Naive thymus-derived CD4-positive, alpha-beta T cell (primary cell): ENCODE measurements around the gene GLTPD2. TPM values are rescaled to one million over a fixed set of nuclear protein-coding genes. Genes with fewer than 3 reads are reported as not detected.

Source experiments
- ATAC-seq: fragments of 150-1000 bp; cut with Tn5 transposase; 2 replicates; pipeline ENCODE4 v1.10.0; 2021; ENCODE audit warnings: mild to moderate bottlenecking, moderate library complexity
- CTCF ChIA-PET: fragments of 350-600 bp; sonication (Branson Sonifier 250); formaldehyde crosslinking; loops from one replicate; lab custom pipeline; 2021; ENCODE audit warnings: antibody characterized with exemption; lab: Charles Lee
- POLR2A ChIA-PET: fragments of 350-600 bp; sonication (Branson Sonifier 250); formaldehyde crosslinking; loops from one replicate; lab custom pipeline; 2021; ENCODE audit warnings: antibody characterized with exemption, inconsistent platforms; lab: Charles Lee
- DNase-seq, 9 donors: peaks; one replicate each; pipeline versions ENCODE4 v3.0.0 to v3.0.0-alpha.2; 2020 to 2022; ENCODE audit warnings: mixed read lengths in 1 of 9
- H3K27ac ChIP-seq: one replicate; pipeline ENCODE4 v1.7.0; 2013; ENCODE audit warnings: mild to moderate bottlenecking, low read depth, low read length, moderate library complexity
- H3K27me3 ChIP-seq, 2 donors: one replicate each; pipeline ENCODE4 v1.7.0; 2013; ENCODE audit warnings: low read length in 2 of 2, mild to moderate bottlenecking in 2 of 2, moderate library complexity in 2 of 2; ENCODE audit not compliant: control insufficient read depth in 2 of 2, insufficient read depth in 2 of 2
- H3K36me3 ChIP-seq, 3 experiments: 1 replicate in 2 of 3; 2 replicates in 1 of 3; pipeline ENCODE4 v1.7.0; 2013; ENCODE audit warnings: low read length in 3 of 3, mild to moderate bottlenecking in 3 of 3, moderate library complexity in 1 of 3; ENCODE audit not compliant: insufficient read depth in 3 of 3, control insufficient read depth in 2 of 3
- H3K4me1 ChIP-seq, 2 donors: one replicate each; pipeline ENCODE4 v1.7.0; 2013; ENCODE audit warnings: low read length in 2 of 2, mild to moderate bottlenecking in 2 of 2, moderate library complexity in 1 of 2; ENCODE audit not compliant: control insufficient read depth in 2 of 2, insufficient read depth in 2 of 2
- H3K4me3 ChIP-seq: 2 replicates; pipeline ENCODE4 v1.7.0; 2013; ENCODE audit warnings: mild to moderate bottlenecking, low read length
- H3K9me3 ChIP-seq, 3 experiments: 1 replicate in 2 of 3; 2 replicates in 1 of 3; pipeline ENCODE4 v1.7.0; 2013; ENCODE audit warnings: low read length in 3 of 3; ENCODE audit not compliant: control insufficient read depth in 2 of 3
- H3K27ac Mint-ChIP-seq, 9 donors: one replicate each; pipeline ENCODE4 v1.8.0; 2020 to 2022; ENCODE audit warnings: mixed read lengths in 9 of 9, mild to moderate bottlenecking in 8 of 9, moderate library complexity in 5 of 9, inconsistent platforms in 2 of 9
- H3K27me3 Mint-ChIP-seq, 5 donors: one replicate each; pipeline ENCODE4 v1.8.0; 2021 to 2022; ENCODE audit warnings: mixed read lengths in 5 of 5, mild to moderate bottlenecking in 1 of 5
- H3K36me3 Mint-ChIP-seq, 5 donors: one replicate each; pipeline ENCODE4 v1.8.0; 2020 to 2022; ENCODE audit warnings: mixed read lengths in 5 of 5, mild to moderate bottlenecking in 3 of 5, inconsistent platforms in 1 of 5
- H3K4me1 Mint-ChIP-seq, 7 donors: one replicate each; pipeline ENCODE4 v1.8.0; 2020 to 2022; ENCODE audit warnings: mixed read lengths in 7 of 7, mild to moderate bottlenecking in 3 of 7, inconsistent platforms in 1 of 7
- H3K4me3 Mint-ChIP-seq, 10 donors: one replicate each; pipeline ENCODE4 v1.8.0; 2020 to 2022; ENCODE audit warnings: mild to moderate bottlenecking in 10 of 10, mixed read lengths in 10 of 10, moderate library complexity in 6 of 10, inconsistent platforms in 2 of 10
- H3K9me3 Mint-ChIP-seq, 11 donors: one replicate each; pipeline ENCODE4 v1.8.0; 2020 to 2022; ENCODE audit warnings: mixed read lengths in 11 of 11, mild to moderate bottlenecking in 4 of 11, inconsistent platforms in 1 of 11, moderate library complexity in 1 of 11
- intact Hi-C, 2 donors: fragments of 100-400 bp; cut with micrococcal nuclease; formaldehyde crosslinking; loops; one replicate each; pipeline ENCODE4 v1.15.1; 2023
- polyA plus RNA-seq, 2 donors: library from polyadenylated mRNA; unstranded; fragments of 300-500 nt; fragmentation: Illumina TruSeq; gene quantifications; one replicate each; pipeline ENCODE4 v1.2.3, GENCODE V29; 2021
- total RNA-seq, 6 experiments: library from RNA in 5 of 6; stranded (reverse) in 5 of 6; gene quantifications; 1 replicate in 5 of 6; 2 replicates in 1 of 6; pipeline ENCODE4 v1.2.3 and lab custom pipeline; 2021 to 2026

Gene GLTPD2
- total and polyA plus RNA-seq, 7 experiments from 2014 or later = 0.39 TPM; not detected in 5

DNA sequence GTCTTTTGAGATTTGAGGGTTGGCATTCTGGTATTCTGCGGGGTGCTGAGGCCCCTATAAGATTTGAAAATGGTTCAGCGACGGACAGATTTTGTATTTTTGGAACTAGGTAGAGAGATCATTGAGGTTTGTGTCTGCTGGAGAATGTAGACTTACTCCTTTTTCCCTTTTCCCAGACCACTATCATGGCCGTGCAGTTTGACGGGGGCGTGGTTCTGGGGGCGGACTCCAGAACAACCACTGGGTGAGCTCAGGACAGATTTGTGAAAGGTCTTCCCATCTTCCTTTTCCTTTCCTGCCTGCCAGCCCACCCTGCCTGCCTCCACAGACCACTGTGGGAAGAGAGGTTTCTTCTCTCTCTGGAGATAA, 7.8 kb downstream of the GLTPD2 start:
- DNase-seq (peak in 1 of 9 donors; percentile 43), ATAC-seq (no peak)
- Histone ChIP-seq H3K9me3 (no peaks in the 10 kb centered on the region), H3K4me3 (peak overlapping the region; percentile 76), H3K27ac (peak overlapping the region; percentile 84), H3K4me1 (peaks cover 7% of the 10 kb centered on the region in 2 donors), H3K27me3 (no peaks in the 10 kb centered on the region), H3K36me3 (peaks cover 0 to 19% (median 0%) of the 10 kb centered on the region in 3 experiments)
- no peaks in the 10 kb centered on the region for H3K9me3 Mint-ChIP-seq
- peaks cover 0 to 15% (median 4%) of the 10 kb centered on the region in 5 donors for H3K36me3 Mint-ChIP-seq
- peaks cover 0 to 6% (median 0%) of the 10 kb centered on the region in 5 donors for H3K27me3 Mint-ChIP-seq
- H3K4me1 Mint-ChIP-seq = peaks cover 12 to 14% (median 13%) of the 10 kb centered on the region in 7 donors
- peak overlapping the region; percentile 96 to 100 (median 99) for H3K4me3 Mint-ChIP-seq
- intact Hi-C loops = loop anchor here (1.0 to 2.0 kb wide), 6 partner anchors 11 to 430 kb away; partner anchors contain the start of genes MED11 (in 2 of the 2), MINK1 (in 2 of the 2), PLD2 (in 2 of the 2) and ARRB2 (in 1 of the 2)
- CTCF ChIA-PET = interaction anchor here (0.6 kb wide), 1 partner anchor 87 kb away, joined by 3 read pairs; no protein-coding TSS in a partner anchor
- H3K27ac Mint-ChIP-seq = peak overlapping the region; percentile 90 to 99 (median 96)
- POLR2A ChIA-PET = interaction anchor here (0.9 to 2.7 kb wide), 9 partner anchors 10 to 171 kb away, joined by 3 to 16 read pairs (median 3); partner anchors contain the start of genes ARRB2, PLD2, RNF167 and SLC25A11

GRCh38 chr17:4800462-4801196, 11.9 kb downstream of the GLTPD2 start:
- H3K4me3 Mint-ChIP-seq = peak overlapping the region in 1 of 10 donors; percentile 23
- H3K9me3 Mint-ChIP-seq = no peaks in the 10 kb centered on the region
- peaks cover 0 to 2% (median 0%) of the 10 kb centered on the region in 5 donors for H3K27me3 Mint-ChIP-seq
- ChIA-PET POLR2A (interaction anchor here (1.0 kb wide), 1 partner anchor 10 kb away, joined by 3 read pairs; no protein-coding TSS in a partner anchor), CTCF (no interaction called here)
- no peak overlapping the region for H3K27ac ChIP-seq
- H3K4me1 Mint-ChIP-seq = peaks cover 11 to 14% (median 12%) of the 10 kb centered on the region in 7 donors
- H3K9me3 ChIP-seq = no peaks in the 10 kb centered on the region
- H3K36me3 Mint-ChIP-seq = peaks cover 0 to 15% (median 4%) of the 10 kb centered on the region in 5 donors
- H3K4me1 ChIP-seq = peaks cover 7% of the 10 kb centered on the region in 2 donors
- no peaks in the 10 kb centered on the region for H3K27me3 ChIP-seq
- H3K4me3 ChIP-seq = no peak overlapping the region
- ATAC-seq (no peak), DNase-seq (no peak)
- H3K36me3 ChIP-seq = peaks cover 0 to 19% (median 0%) of the 10 kb centered on the region in 3 experiments
- H3K27ac Mint-ChIP-seq = peak overlapping the region in 2 of 9 donors; percentile 25 to 34
- intact Hi-C loops = no loop called here

- intact Hi-C loops = no loop called here
- H3K27me3 ChIP-seq = no peaks in the 10 kb centered on the region
- Mint-ChIP-seq H3K9me3 (no peaks in the 10 kb centered on the region), H3K4me1 (peaks cover 0 to 10% (median 7%) of the 10 kb centered on the region in 7 donors), H3K4me3 (no peak within 1 kb of the TSS), H3K36me3 (peaks cover 0 to 13% (median 4%) of the 10 kb centered on the region in 5 donors), H3K27me3 (peaks cover 0 to 7% (median 0%) of the 10 kb centered on the region in 5 donors), H3K27ac (no peak within 1 kb of the TSS)
- H3K27ac ChIP-seq = no peak within 1 kb of the TSS
- DNase-seq (no peak), ATAC-seq (no peak)
- no peak within 1 kb of the TSS for H3K4me3 ChIP-seq
- POLR2A ChIA-PET = no interaction called here
- no peaks in the 10 kb centered on the region for H3K9me3 ChIP-seq
- H3K4me1 ChIP-seq = peaks cover 0 to 5% of the 10 kb centered on the region in 2 donors
- peaks cover 0 to 18% (median 0%) of the 10 kb centered on the region in 3 experiments for H3K36me3 ChIP-seq
- CTCF ChIA-PET = no interaction called here
Observed at GRCh38 chr17:4802228-4802627, 13.5 kb downstream of the GLTPD2 start, which contains the start of gene C17orf114. Gene C17orf114 (minus strand): TSS chr17:4802328.

DNA sequence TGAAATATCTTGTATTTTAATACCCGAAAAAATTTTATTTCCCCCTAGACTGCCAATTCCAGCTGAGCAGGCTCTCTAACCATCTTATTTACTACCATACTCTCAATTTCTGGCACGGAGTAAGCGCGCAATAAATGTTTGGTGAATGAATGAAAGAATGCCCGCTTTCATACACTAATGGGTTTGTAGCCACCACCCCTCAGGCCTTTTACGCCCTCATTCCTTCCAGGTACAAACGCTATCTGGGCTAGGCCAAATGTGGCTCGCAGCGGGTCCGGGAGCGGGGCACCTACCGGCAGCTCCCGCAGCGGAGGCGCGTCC, 17.7 kb downstream of the GLTPD2 start:
- Mint-ChIP-seq H3K4me3 (peak overlapping the region; percentile 71 to 85 (median 79)), H3K36me3 (peaks cover 0 to 11% (median 5%) of the 10 kb centered on the region in 5 donors), H3K27me3 (peaks cover 0 to 7% (median 0%) of the 10 kb centered on the region in 5 donors), H3K4me1 (peaks cover 7 to 23% (median 19%) of the 10 kb centered on the region in 7 donors), H3K9me3 (no peaks in the 10 kb centered on the region), H3K27ac (peak overlapping the region in 4 of 9 donors; percentile 39 to 65 (median 55))
- DNase-seq (no peak), ATAC-seq (no peak)
- Histone ChIP-seq H3K27ac (peak overlapping the region; percentile 53), H3K27me3 (no peaks in the 10 kb centered on the region), H3K4me1 (peaks cover 0 to 5% of the 10 kb centered on the region in 2 donors), H3K4me3 (peak overlapping the region; percentile 21), H3K36me3 (peaks cover 0 to 6% (median 0%) of the 10 kb centered on the region in 3 experiments), H3K9me3 (no peaks in the 10 kb centered on the region)
- ChIA-PET CTCF (no interaction called here), POLR2A (interaction anchor here (0.6 to 3.3 kb wide), 9 partner anchors 10 to 137 kb away, joined by 3 to 16 read pairs (median 5); partner anchors contain the start of genes ARRB2, MED11, PELP1 and PSMB6)
- intact Hi-C loops = loop anchor here (2.0 to 5.0 kb wide), 2 partner anchors 81 to 82 kb away; no protein-coding TSS in a partner anchor

DNA sequence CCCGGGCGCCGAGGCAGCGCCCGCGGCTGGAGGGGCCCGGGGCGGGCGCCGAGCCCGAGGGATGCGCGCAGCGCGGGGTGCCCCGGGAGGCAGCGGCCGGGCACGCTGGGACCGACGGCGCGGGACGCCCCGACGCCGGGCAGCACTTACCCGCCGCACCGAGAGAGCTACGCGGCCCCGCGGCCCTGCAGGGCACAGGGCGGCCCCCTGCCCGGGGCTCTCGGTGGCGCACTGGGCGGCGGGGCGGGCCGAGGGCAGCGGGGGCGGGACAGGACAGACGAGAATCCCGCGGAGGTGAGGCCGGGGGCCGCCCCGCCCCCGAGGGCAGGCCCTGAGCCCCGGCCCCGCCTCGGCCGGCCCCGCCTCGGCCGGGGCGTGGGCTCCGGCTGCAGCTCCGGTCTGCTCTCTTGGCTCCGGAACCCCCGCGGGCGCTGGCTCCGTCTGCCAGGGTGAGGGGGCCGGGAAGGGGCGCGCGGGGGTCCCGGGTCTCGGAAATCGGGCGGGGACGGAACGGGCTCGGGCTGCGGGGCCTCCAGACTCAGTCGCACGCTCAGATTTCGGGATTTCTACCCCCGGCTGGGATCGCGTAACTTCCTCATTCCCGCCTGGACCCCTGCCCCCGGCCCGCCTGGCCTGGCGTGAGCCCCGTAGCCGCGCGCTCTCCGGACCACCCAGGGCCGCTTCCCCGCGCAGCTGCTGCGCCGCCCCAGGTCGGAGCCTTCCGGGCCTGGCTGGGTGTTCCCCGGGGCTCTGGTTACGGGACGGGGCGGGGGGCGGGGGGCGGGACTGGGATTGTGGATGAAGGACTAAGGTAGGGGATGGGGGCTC, 18.2 kb downstream of the GLTPD2 start, which contains the start of gene PLD2:
TSS of gene PLD2 (plus strand) at position 376 of the 828 bp plus-strand sequence. CDS start 621 bp downstream, outside the sequence.
- intact Hi-C loops = loop anchor here (1.0 to 5.0 kb wide), 7 partner anchors 11 to 97 kb away; partner anchors contain the start of genes MED11 (in 2 of the 2), MINK1 (in 2 of the 2), PSMB6 (in 2 of the 2) and ARRB2 (in 1 of the 2)
- Histone ChIP-seq H3K27ac (peak within 1 kb of the TSS; percentile 79), H3K27me3 (no peaks in the 10 kb centered on the region), H3K4me1 (peaks cover 0 to 5% of the 10 kb centered on the region in 2 donors), H3K9me3 (no peaks in the 10 kb centered on the region), H3K36me3 (peaks cover 0 to 6% (median 0%) of the 10 kb centered on the region in 3 experiments), H3K4me3 (peak within 1 kb of the TSS; percentile 47)
- Mint-ChIP-seq H3K4me1 (peaks cover 7 to 23% (median 19%) of the 10 kb centered on the region in 7 donors), H3K4me3 (peak within 1 kb of the TSS; percentile 71 to 88 (median 80)), H3K27me3 (peaks cover 0 to 7% (median 0%) of the 10 kb centered on the region in 5 donors), H3K9me3 (no peaks in the 10 kb centered on the region), H3K36me3 (peaks cover 0 to 11% (median 5%) of the 10 kb centered on the region in 5 donors), H3K27ac (peak within 1 kb of the TSS in 7 of 9 donors; percentile 48 to 78 (median 62))
- ATAC-seq = peak; percentile 100
- ChIA-PET POLR2A (interaction anchor here (0.6 to 3.3 kb wide), 9 partner anchors 10 to 136 kb away, joined by 3 to 16 read pairs (median 5); partner anchors contain the start of genes ARRB2, MED11, PELP1 and PSMB6), CTCF (no interaction called here)
- DNase-seq = peak; percentile 71 to 95 (median 80)
